Activated naive CD4-positive, alpha-beta T cell treated with anti-CD3 and anti-CD28 coated beads, Interleukin-2, amount 10 ng/mL, durations not matched to agents 7 days and 5 days (primary cell): ENCODE results near the gene PPP1R1A.

ENCODE experiments used
- CTCF ChIA-PET: fragments of 350-600 bp; sonication (Branson Sonifier 250); formaldehyde crosslinking; loops from one replicate; lab custom pipeline; 2021; ENCODE audit warnings: antibody characterized with exemption; lab: Charles Lee
- DNase-seq: peaks from one replicate; pipeline ENCODE4 v3.0.0-alpha.2; 2020
- H3K27ac Mint-ChIP-seq: one replicate; pipeline ENCODE4 v1.8.0; 2021; ENCODE audit warnings: mild to moderate bottlenecking, moderate library complexity, mixed read lengths
- H3K27me3 Mint-ChIP-seq: one replicate; pipeline ENCODE4 v1.8.0; 2021; ENCODE audit warnings: mild to moderate bottlenecking, mixed read lengths
- H3K36me3 Mint-ChIP-seq: one replicate; pipeline ENCODE4 v1.8.0; 2021; ENCODE audit warnings: mixed read lengths
- H3K4me1 Mint-ChIP-seq: one replicate; pipeline ENCODE4 v1.8.0; 2021; ENCODE audit warnings: mixed read lengths
- H3K4me3 Mint-ChIP-seq: one replicate; pipeline ENCODE4 v1.8.0; 2021; ENCODE audit warnings: mild to moderate bottlenecking, moderate library complexity, mixed read lengths
- H3K9me3 Mint-ChIP-seq: one replicate; pipeline ENCODE4 v1.8.0; 2021; ENCODE audit warnings: mixed read lengths

Gene PPP1R1A

GRCh38 chr12:54572881-54573280, 15.6 kb downstream of the PPP1R1A start:
- peaks cover 14% of the 10 kb centered on the region for H3K36me3 Mint-ChIP-seq
- DNase-seq: no peak
- CTCF ChIA-PET: no interaction called here
- H3K27me3 Mint-ChIP-seq: no peaks in the 10 kb centered on the region
- H3K4me3 Mint-ChIP-seq: no peak overlapping the region
- no peak overlapping the region for H3K27ac Mint-ChIP-seq
- no peaks in the 10 kb centered on the region for H3K9me3 Mint-ChIP-seq
- H3K4me1 Mint-ChIP-seq: no peaks in the 10 kb centered on the region

GRCh38 chr12:54571193-54572188, 17.0 kb downstream of the PPP1R1A start:
- no peak overlapping the region for H3K27ac Mint-ChIP-seq
- H3K27me3 Mint-ChIP-seq: no peaks in the 10 kb centered on the region
- no peak overlapping the region for H3K4me3 Mint-ChIP-seq
- H3K36me3 Mint-ChIP-seq: peaks cover 14% of the 10 kb centered on the region
- no peaks in the 10 kb centered on the region for H3K9me3 Mint-ChIP-seq
- no peaks in the 10 kb centered on the region for H3K4me1 Mint-ChIP-seq
- no peak for DNase-seq
- CTCF ChIA-PET: interaction anchor here (1.5 to 2.5 kb wide), 2 partner anchors 9 to 25 kb away, joined by 3 to 7 read pairs; no protein-coding TSS in a partner anchor

DNA sequence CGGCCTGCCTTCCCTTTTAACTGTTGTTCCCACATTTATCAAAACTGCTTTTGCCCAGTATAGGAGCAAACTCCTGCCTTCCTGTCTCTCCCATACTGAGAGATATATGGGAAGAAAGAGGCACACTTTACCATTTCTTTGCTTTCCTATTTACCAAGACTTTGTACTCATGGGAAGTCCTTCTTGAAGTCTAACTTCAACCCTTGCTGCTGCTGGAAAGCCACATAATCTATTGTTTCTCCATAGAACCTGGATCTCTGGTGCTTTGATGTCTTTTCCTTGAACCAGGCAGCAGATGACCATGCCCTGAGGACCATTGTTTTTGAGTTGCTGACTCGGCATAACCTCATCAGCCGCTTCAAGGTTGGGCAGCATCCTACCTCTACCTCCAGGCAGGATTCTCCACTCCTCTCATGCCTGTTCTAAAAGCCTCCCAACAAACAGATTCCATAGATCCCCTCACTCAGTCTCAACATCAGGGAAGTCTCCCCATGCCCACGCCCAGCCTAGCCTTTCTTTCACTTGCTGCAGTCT, 18.4 kb downstream of the PPP1R1A start:
- DNase-seq: no peak
- CTCF ChIA-PET: interaction anchor here (2.5 kb wide), 1 partner anchor 10 kb away, joined by 7 read pairs; no protein-coding TSS in a partner anchor
- H3K27me3 Mint-ChIP-seq: no peaks in the 10 kb centered on the region
- no peak overlapping the region for H3K4me3 Mint-ChIP-seq
- peaks cover 9% of the 10 kb centered on the region for H3K36me3 Mint-ChIP-seq
- no peaks in the 10 kb centered on the region for H3K4me1 Mint-ChIP-seq
- H3K9me3 Mint-ChIP-seq: no peaks in the 10 kb centered on the region
- no peak overlapping the region for H3K27ac Mint-ChIP-seq

DNA sequence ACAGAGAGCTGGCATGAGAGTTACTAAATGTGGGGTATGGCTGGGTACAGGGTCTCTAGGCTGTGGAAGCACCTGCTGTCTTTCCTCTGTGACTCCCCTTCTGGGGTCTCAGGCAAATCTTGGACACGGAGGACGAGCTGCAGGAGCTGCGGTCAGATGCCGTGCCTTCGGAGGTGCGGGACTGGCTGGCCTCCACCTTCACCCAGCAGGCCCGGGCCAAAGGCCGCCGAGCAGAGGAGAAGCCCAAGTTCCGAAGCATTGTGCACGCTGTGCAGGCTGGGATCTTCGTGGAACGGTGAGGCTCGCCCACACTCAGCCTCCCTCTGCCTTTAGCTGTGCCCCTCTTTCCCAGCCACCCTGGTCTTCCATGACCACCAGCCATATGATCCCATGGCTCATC, 19.4 kb downstream of the PPP1R1A start:
- Mint-ChIP-seq H3K27ac (no peak overlapping the region), H3K4me1 (no peaks in the 10 kb centered on the region), H3K27me3 (no peaks in the 10 kb centered on the region), H3K9me3 (no peaks in the 10 kb centered on the region), H3K36me3 (peaks cover 8% of the 10 kb centered on the region), H3K4me3 (no peak overlapping the region)
- CTCF ChIA-PET: interaction anchor here (7.8 kb wide), 1 partner anchor 9 kb away, joined by 58 read pairs; no protein-coding TSS in a partner anchor
- no peak for DNase-seq

GRCh38 chr12:54566792-54567191, 21.7 kb downstream of the PPP1R1A start:
- Mint-ChIP-seq H3K4me3 (no peak overlapping the region), H3K27me3 (no peaks in the 10 kb centered on the region), H3K27ac (no peak overlapping the region), H3K36me3 (peaks cover 10% of the 10 kb centered on the region), H3K4me1 (peaks cover 12% of the 10 kb centered on the region), H3K9me3 (no peaks in the 10 kb centered on the region)
- CTCF ChIA-PET: interaction anchor here (1.0 to 7.8 kb wide), 5 partner anchors 12 to 167 kb away, joined by 3 to 58 read pairs (median 4); partner anchors contain the start of gene PDE1B
- DNase-seq: no peak

DNA sequence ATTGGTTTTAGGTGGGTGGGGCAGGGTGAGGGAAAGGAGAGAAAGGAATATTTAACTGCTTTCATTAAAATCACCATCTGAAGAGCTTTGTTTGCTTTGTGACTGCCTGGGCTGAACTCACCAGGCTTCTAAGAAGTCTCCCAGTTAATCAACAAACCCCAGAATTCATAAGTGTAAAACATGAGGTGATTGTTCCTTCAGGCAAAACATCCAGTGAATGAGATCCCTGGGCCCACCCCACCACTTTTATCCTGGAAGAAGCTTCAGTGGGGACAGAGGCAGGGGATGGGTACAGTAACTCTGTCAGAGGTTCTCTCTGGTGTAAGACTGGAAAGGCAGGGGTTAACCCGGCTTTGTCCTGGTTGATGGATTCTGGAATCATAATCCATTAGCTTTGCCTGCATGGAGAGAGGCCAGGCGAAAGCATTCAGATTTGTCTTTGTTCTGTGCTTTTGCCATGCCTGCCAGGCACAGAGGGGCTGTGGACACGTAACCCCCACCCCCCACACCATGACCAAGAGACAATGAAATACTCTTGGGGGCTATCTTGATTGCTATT, 22.4 kb downstream of the PPP1R1A start:
- Mint-ChIP-seq H3K4me3 (no peak overlapping the region), H3K36me3 (peaks cover 10% of the 10 kb centered on the region), H3K9me3 (no peaks in the 10 kb centered on the region), H3K4me1 (peaks cover 20% of the 10 kb centered on the region), H3K27me3 (no peaks in the 10 kb centered on the region), H3K27ac (no peak overlapping the region)
- CTCF ChIA-PET: interaction anchor here (1.1 to 7.8 kb wide), 3 partner anchors 12 to 31 kb away, joined by 3 to 58 read pairs (median 4); partner anchors contain the start of gene PDE1B
- DNase-seq: no peak

GRCh38 chr12:54565310-54565985, 23.0 kb downstream of the PPP1R1A start:
- CTCF ChIA-PET: interaction anchor here (1.1 to 7.8 kb wide), 3 partner anchors 13 to 31 kb away, joined by 3 to 58 read pairs (median 4); partner anchors contain the start of gene PDE1B
- H3K27me3 Mint-ChIP-seq: no peaks in the 10 kb centered on the region
- H3K4me3 Mint-ChIP-seq: no peak overlapping the region
- peaks cover 25% of the 10 kb centered on the region for H3K4me1 Mint-ChIP-seq
- no peaks in the 10 kb centered on the region for H3K9me3 Mint-ChIP-seq
- H3K27ac Mint-ChIP-seq: no peak overlapping the region
- peaks cover 8% of the 10 kb centered on the region for H3K36me3 Mint-ChIP-seq
- no peak for DNase-seq

GRCh38 chr12:54564768-54565167, 23.7 kb downstream of the PPP1R1A start:
- Mint-ChIP-seq H3K27me3 (no peaks in the 10 kb centered on the region), H3K4me3 (no peak overlapping the region), H3K4me1 (peaks cover 32% of the 10 kb centered on the region), H3K9me3 (no peaks in the 10 kb centered on the region), H3K27ac (no peak overlapping the region), H3K36me3 (peaks cover 4% of the 10 kb centered on the region)
- CTCF ChIA-PET: interaction anchor here (7.8 kb wide), 1 partner anchor 14 kb away, joined by 58 read pairs; no protein-coding TSS in a partner anchor
- no peak for DNase-seq

DNA sequence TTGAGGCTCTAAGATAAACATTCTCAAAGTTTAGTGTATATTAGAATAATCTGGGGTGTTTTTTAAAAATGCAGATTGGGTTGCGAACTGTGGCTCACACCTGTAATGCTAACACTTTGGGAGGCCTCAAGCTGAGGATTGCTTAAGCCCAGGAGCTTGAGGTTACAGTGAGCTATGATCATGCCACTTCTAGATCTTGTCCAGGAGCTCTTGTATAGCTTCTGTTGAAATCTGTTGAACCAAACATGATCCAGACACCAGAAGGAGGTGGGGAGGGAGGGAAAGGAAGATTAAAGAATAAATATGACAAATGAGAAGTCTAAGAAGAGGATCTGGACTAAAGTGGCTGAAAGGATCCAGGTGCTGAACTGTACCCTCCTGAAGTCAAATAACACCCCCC, 24.7 kb downstream of the PPP1R1A start:
- no peaks in the 10 kb centered on the region for H3K27me3 Mint-ChIP-seq
- no peak overlapping the region for H3K27ac Mint-ChIP-seq
- no peaks in the 10 kb centered on the region for H3K9me3 Mint-ChIP-seq
- no peak for DNase-seq
- CTCF ChIA-PET: interaction anchor here (7.8 kb wide), 1 partner anchor 15 kb away, joined by 58 read pairs; no protein-coding TSS in a partner anchor
- peaks cover 36% of the 10 kb centered on the region for H3K4me1 Mint-ChIP-seq
- peaks cover 4% of the 10 kb centered on the region for H3K36me3 Mint-ChIP-seq
- H3K4me3 Mint-ChIP-seq: no peak overlapping the region

DNA sequence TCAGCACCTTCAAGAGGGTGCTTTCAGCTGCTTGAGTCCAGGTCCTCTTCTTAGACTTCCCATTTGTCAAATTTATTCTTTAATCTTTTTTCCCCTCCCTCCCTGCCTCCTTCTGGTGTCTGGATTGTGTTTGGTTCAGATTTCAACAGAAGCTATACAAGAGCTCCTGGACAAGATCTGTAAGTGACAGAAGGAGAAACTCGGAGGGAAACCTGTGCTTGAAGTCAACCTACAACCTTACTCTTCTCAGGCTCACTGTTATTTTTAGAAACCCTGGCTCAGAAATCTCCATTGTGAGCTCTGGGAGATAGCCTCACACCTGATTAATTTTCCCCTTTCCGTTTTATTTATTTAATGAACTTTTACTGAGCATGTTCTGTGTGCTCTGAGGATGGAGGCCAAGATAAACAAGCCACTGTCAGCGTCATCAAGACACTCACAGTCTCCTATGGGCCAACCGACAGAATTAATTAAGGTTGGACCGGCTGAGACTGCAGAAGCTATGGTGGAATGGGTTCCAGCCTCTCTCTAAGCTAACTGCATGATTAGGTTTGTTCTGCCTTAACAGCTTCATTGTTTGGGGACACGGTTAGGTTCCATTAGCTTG, 25.6 kb downstream of the PPP1R1A start:
- no peak for DNase-seq
- Mint-ChIP-seq H3K27ac (no peak overlapping the region), H3K4me1 (peaks cover 36% of the 10 kb centered on the region), H3K27me3 (peaks cover 5% of the 10 kb centered on the region), H3K4me3 (no peak overlapping the region), H3K36me3 (peaks cover 4% of the 10 kb centered on the region), H3K9me3 (no peaks in the 10 kb centered on the region)
- CTCF ChIA-PET: interaction anchor here (0.7 to 7.8 kb wide), 2 partner anchors 16 to 187 kb away, joined by 3 to 58 read pairs; no protein-coding TSS in a partner anchor

- Mint-ChIP-seq H3K4me1 (peaks cover 36% of the 10 kb centered on the region), H3K27ac (peak overlapping the region; percentile 67), H3K36me3 (peaks cover 4% of the 10 kb centered on the region), H3K9me3 (no peaks in the 10 kb centered on the region), H3K27me3 (peaks cover 8% of the 10 kb centered on the region), H3K4me3 (peak overlapping the region; percentile 67)
- CTCF ChIA-PET: interaction anchor here (0.7 to 2.1 kb wide), 5 partner anchors 10 to 40 kb away, joined by 3 to 11 read pairs (median 4); no protein-coding TSS in a partner anchor
- peak; percentile 32 for DNase-seq
These were observed 27.3 kb downstream of the PPP1R1A start for GRCh38 chr12:54561164-54561563.

DNA sequence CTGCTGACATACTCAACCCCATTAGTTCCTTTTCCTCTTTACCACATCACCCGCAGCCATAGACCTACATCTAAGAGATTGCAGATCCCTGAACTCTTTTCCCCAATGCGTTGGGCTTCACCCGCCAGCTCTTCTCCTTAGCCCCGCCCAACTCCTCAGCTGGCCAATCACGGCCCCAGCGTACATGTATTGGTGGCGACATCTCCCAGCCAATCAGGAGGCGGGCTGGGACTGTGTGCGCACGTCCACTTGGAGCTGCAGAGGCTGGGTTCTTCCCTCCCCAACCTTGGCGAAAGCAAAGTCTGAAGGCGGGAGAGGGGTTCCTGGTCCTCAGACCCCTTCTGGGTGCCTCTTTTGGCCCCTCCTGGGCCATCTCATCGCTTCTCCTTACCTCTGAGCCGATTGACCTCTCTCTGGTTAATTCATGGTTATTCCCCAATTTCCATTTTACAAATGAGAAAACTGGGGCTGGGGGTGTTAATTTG, 28.0 kb downstream of the PPP1R1A start:
- Mint-ChIP-seq H3K4me3 (peak overlapping the region; percentile 67), H3K9me3 (no peaks in the 10 kb centered on the region), H3K36me3 (peaks cover 4% of the 10 kb centered on the region), H3K27ac (peak overlapping the region; percentile 67), H3K27me3 (peaks cover 8% of the 10 kb centered on the region), H3K4me1 (peaks cover 36% of the 10 kb centered on the region)
- DNase-seq: peak; percentile 93
- CTCF ChIA-PET: interaction anchor here (0.7 to 2.1 kb wide), 7 partner anchors 10 to 161 kb away, joined by 3 to 11 read pairs (median 4); partner anchors contain the start of gene PDE1B

DNA sequence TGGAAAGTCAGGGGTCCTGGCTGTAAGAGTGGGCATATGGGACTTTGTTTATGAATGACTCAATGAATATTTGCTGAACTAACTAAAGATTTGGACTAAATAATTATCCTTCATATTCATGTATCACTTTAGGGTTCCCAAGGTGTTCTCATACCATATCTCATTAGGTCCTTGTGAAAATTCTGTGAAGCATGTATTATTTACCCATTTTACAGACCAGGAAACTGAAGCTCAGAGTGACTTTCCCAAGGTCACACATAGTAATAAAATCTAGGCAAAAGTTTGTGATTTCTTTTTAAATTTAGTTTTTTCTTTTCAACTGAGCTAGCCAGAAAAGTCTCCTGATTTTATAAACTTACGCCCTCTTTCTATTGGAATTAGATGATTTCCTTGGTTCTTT, 29.7 kb downstream of the PPP1R1A start:
- no peak overlapping the region for H3K27ac Mint-ChIP-seq
- peaks cover 4% of the 10 kb centered on the region for H3K36me3 Mint-ChIP-seq
- CTCF ChIA-PET: no interaction called here
- no peak for DNase-seq
- H3K4me1 Mint-ChIP-seq: peaks cover 36% of the 10 kb centered on the region
- H3K4me3 Mint-ChIP-seq: no peak overlapping the region
- H3K9me3 Mint-ChIP-seq: no peaks in the 10 kb centered on the region
- H3K27me3 Mint-ChIP-seq: peaks cover 8% of the 10 kb centered on the region
